GM23338 (cell line): Measurements from ENCODE around the gene TUBA8.

Source experiments
- CTCF ChIP-seq, 2 experiments: fragments of 200-600 bp in 1 of 2; sonication (generic) in 1 of 2; conservative IDR thresholded peaks; 2 replicates each; pipeline versions ENCODE4 v1.5.1 to v1.6.1; 2016 to 2017; ENCODE audit warnings: antibody characterized with exemption in 2 of 2, low read depth in 2 of 2, mild to moderate bottlenecking in 2 of 2, moderate library complexity in 1 of 2
- EZH2 ChIP-seq: fragments of 200-600 bp; sonication (generic); IDR thresholded peaks from one replicate; pipeline ENCODE4 v1.8.0; 2017; ENCODE audit warnings: antibody characterized with exemption, mild to moderate bottlenecking, low read depth; ENCODE audit not compliant: unreplicated experiment
- JUNB ChIP-seq: IDR thresholded peaks from one replicate; pipeline ENCODE4 v1.6.1; 2016; ENCODE audit warnings: antibody characterized with exemption; ENCODE audit not compliant: unreplicated experiment
- POLR2AphosphoS5 ChIP-seq: IDR thresholded peaks from 2 replicates; pipeline ENCODE4 v1.6.1; 2016; ENCODE audit warnings: antibody characterized with exemption, low read depth
- REST ChIP-seq: IDR thresholded peaks from one replicate; pipeline ENCODE4 v1.6.1; 2018; ENCODE audit warnings: antibody characterized with exemption; ENCODE audit not compliant: unreplicated experiment
- ZNF114 ChIP-seq: fragments of 250-450 bp; sonication (Bioruptor Pico); IDR thresholded peaks from 2 replicates; pipeline ENCODE4 v1.5.0; 2020; ENCODE audit warnings: mild to moderate bottlenecking, moderate library complexity
- ZNF331 ChIP-seq: fragments of 250-450 bp; sonication (Bioruptor Pico); IDR thresholded peaks from 2 replicates; pipeline ENCODE4 v1.5.0; 2020; ENCODE audit warnings: low read depth, mild to moderate bottlenecking, moderate library complexity

GRCh38 chr22:18119409-18120110 lies 9.0 kb downstream of the TUBA8 start:
- TF ChIP-seq CTCF (conservative IDR thresholded peaks at IDR 0.05; ENCODE audit: low read depth in 2 of 2): no peak
- TF ChIP-seq EZH2: no peak
- no peak for TF ChIP-seq ZNF331 (CRISPR knock-in tag)
- no peak for TF ChIP-seq JUNB
- TF ChIP-seq POLR2AphosphoS5: no peak
- TF ChIP-seq REST: no peak
- TF ChIP-seq ZNF114 (CRISPR knock-in tag): no peak
